Muscle layer of duodenum (tissue), 2 donors: Measurements from ENCODE around the gene TNFRSF8.

Experiments
- H3K27ac ChIP-seq: one replicate; pipeline ENCODE4 v1.7.0; 2013; ENCODE audit warnings: mild to moderate bottlenecking, low read length
- H3K27me3 ChIP-seq: one replicate; pipeline ENCODE4 v1.7.0; 2013; ENCODE audit warnings: low read depth, mild to moderate bottlenecking, control low read depth, low read length
- H3K36me3 ChIP-seq, 2 donors: one replicate each; pipeline ENCODE4 v1.7.0; 2013; ENCODE audit warnings: low read length in 2 of 2, control low read depth in 1 of 2, mild to moderate bottlenecking in 1 of 2; ENCODE audit not compliant: insufficient read depth in 2 of 2, control insufficient read depth in 1 of 2
- H3K4me1 ChIP-seq, 2 donors: one replicate each; pipeline ENCODE4 v1.7.0; 2013; ENCODE audit warnings: low read length in 2 of 2, mild to moderate bottlenecking in 2 of 2, control low read depth in 1 of 2, moderate library complexity in 1 of 2; ENCODE audit not compliant: insufficient read depth in 2 of 2, control insufficient read depth in 1 of 2
- H3K4me3 ChIP-seq, 2 donors: one replicate each; pipeline ENCODE4 v1.7.0; 2013; ENCODE audit warnings: low read length in 2 of 2, low read depth in 1 of 2, mild to moderate bottlenecking in 1 of 2
- H3K9me3 ChIP-seq, 2 donors: one replicate each; pipeline ENCODE4 v1.7.0; 2013; ENCODE audit warnings: low read length in 2 of 2, control low read depth in 1 of 2, mild to moderate bottlenecking in 1 of 2; ENCODE audit not compliant: control insufficient read depth in 1 of 2
- donor health status: healthy.

The TNFRSF8 gene

DNA sequence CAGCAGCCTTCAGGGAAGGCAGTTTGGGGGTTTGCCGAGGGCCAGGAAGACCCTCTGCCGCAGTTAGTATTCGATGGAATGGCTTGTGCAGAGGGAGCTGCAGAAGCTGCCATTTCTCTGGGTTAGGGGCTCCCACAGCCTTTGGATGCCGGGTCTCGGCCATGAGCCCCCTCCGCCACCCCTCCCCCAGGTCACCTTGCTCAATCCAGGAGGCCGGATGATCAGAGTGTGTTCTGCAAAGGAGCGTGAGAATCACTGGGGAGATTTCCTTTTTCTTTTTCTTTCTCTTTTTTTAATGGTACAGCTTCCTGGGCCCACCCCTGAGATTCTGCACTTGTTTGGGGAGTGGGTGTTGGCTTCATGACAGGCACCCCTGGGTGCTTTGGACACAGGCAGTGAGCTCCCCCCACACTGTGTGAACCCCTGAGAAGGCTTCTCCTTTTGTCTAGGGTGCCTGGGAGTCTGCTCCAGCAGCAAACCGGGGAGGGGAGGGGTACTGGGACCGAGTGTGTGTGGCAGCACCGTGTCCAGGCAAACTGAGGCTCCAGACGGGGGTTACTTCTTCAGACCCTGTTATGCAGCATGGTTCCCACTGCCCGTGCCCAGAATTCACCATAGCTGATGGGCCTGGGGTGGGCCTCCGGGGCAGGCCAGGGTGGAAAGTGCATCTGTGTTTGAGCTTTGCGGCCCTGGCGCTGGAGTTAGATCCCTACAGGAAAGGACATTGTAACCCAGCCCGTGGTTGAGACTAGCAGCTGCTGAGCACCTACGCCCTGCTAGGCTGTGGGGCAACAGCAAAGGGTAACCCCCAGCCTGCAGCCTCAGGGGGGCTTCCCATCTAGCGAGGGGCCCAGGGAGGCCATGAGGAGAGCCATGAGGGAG, 122.2 kb downstream of the TNFRSF8 start:
- peaks cover 17 to 68% of the 10 kb centered on the region in 2 donors for H3K4me1 ChIP-seq
- no peaks in the 10 kb centered on the region for H3K9me3 ChIP-seq
- no peaks in the 10 kb centered on the region for H3K27me3 ChIP-seq
- H3K27ac ChIP-seq, result peak overlapping the region; percentile 89
- peak overlapping the region in 1 of 2 donors; percentile 30 for H3K4me3 ChIP-seq
- peaks cover 0 to 5% of the 10 kb centered on the region in 2 donors for H3K36me3 ChIP-seq

DNA sequence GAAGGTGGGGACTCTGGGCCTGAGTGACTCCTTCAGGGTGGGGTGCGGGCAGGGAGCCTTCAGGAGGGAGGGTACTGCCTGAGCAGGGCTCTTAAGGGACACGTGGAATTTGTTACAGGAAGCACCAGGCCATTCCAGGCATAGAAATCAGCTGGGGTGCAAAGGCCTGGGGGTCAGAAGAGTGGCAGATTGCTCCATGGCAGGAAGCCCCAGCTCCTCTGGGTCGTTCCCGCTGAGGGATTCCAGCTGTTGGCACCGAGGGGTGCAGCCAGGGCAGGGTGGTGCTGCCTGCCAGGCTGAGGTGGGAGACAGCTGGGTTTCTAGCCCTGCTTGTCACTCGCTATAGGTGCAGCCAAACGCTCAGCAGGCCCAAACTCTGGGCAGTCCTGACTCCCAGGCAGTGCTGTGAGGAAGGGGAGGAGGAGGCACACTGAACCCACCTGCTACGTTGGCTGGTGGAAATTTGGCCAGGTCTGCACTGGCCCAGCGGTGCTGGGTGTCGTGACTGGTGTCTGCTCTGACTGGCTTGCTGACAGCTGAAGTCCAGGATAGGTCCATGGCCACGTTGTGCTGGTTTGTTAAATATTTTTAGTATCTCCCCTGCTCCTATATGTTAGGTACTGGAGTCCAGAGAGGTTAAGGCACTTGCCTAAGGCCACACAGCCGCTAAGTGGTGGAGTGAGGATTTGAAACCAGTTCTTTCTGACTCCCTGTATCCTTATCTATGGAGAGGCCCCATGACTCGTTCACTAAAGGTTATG, 123.0 kb downstream of the TNFRSF8 start:
- H3K36me3 ChIP-seq, result peaks cover 3 to 12% of the 10 kb centered on the region in 2 donors
- H3K9me3 ChIP-seq, result no peaks in the 10 kb centered on the region
- H3K4me1 ChIP-seq, result peaks cover 17 to 64% of the 10 kb centered on the region in 2 donors
- no peak overlapping the region for H3K4me3 ChIP-seq
- H3K27me3 ChIP-seq, result no peaks in the 10 kb centered on the region
- peak overlapping the region; percentile 89 for H3K27ac ChIP-seq

DNA sequence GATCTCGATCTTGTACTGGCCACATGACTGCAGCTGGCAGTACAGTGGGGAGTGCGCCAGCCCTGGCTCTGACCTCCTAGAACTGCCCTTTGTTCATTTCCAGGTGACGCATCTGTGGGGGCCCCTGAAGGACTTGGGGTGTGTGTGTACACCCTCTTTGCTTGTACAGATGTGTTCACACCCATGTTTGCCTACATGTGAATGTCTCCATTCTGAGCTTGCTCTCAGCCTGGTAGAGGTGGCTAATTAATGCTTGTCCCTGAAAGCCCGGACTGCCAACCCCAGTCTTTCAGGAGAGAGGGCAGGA, 123.5 kb downstream of the TNFRSF8 start:
- Histone ChIP-seq H3K9me3 (no peaks in the 10 kb centered on the region), H3K27me3 (no peaks in the 10 kb centered on the region), H3K4me1 (peaks cover 17 to 60% of the 10 kb centered on the region in 2 donors), H3K4me3 (no peak overlapping the region), H3K36me3 (peaks cover 8 to 12% of the 10 kb centered on the region in 2 donors), H3K27ac (peak overlapping the region; percentile 60)

DNA sequence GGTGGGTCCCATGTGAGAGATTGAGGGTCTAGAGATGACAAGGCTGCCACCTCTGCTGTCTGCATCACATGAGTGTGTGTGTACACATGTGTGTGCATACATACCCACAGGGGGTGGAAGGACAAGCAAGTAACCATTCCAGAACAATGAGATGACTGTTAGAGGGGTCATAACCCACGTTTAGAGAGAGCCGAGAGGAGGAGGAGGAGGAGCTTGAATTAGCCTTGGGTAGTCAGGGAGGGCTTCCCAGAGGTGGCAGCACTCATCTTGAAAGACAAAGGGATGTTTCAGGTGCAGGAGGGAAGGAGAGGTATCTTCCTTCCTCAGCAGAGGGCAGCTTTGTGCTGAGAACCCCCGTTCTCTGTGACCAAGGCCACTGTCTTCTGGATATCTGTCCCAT, 125.0 kb downstream of the TNFRSF8 start:
- no peaks in the 10 kb centered on the region for H3K27me3 ChIP-seq
- no peak overlapping the region for H3K27ac ChIP-seq
- H3K4me3 ChIP-seq, result no peak overlapping the region
- peaks cover 12 to 16% of the 10 kb centered on the region in 2 donors for H3K36me3 ChIP-seq
- H3K9me3 ChIP-seq, result no peaks in the 10 kb centered on the region
- peaks cover 17 to 50% of the 10 kb centered on the region in 2 donors for H3K4me1 ChIP-seq

DNA sequence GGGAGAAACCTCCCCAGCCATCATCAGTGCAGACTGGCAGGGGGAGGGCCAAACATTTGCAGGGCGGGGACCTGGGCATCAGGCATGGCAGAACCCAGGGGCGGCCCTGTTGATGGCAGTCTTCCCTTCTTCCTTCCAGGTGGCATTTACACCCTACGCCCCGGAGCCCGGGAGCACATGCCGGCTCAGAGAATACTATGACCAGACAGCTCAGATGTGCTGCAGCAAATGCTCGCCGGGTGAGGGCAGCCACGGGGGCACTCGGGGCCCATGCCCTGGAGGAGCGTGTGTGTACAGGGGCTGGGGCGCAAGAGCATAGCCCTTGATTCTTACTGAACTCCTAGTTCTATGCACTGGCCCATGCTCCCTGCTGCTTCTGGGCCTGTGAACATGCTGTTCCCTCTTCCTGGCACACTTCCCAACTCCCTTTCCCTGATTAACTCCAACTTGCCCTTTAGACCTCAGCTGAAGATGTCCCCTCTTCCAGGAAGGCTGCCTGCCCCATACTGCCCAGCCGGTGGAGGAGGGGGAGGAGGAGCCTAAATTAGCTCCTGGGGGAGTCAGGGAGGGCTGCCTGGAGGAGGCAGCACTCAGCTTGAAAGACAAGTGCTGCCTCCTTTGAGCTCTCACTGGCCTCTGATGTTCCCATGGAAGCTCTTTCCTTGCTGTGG, 125.7 kb downstream of the TNFRSF8 start:
- peaks cover 17 to 48% of the 10 kb centered on the region in 2 donors for H3K4me1 ChIP-seq
- no peak overlapping the region for H3K4me3 ChIP-seq
- H3K9me3 ChIP-seq, result no peaks in the 10 kb centered on the region
- H3K27me3 ChIP-seq, result no peaks in the 10 kb centered on the region
- no peak overlapping the region for H3K27ac ChIP-seq
- H3K36me3 ChIP-seq, result peaks cover 12 to 16% of the 10 kb centered on the region in 2 donors

DNA sequence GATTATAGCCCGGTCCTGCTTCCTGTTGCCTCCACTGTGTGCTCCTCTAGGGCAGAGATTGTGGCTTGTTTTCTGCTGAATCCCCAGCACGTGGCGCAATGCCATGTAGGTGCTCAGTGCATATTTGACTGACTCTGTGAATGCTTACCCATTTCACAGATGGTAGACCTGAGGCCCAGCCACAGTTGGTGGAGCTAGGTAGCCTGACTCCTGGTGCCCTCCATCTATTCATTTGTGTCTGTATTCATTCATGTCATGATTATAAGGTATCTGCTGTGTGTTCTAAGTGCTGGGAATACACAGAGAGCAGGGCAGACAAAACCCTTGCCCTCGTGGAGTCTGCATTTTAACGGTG, 126.2 kb downstream of the TNFRSF8 start:
- Histone ChIP-seq H3K27ac (no peak overlapping the region), H3K27me3 (no peaks in the 10 kb centered on the region), H3K9me3 (no peaks in the 10 kb centered on the region), H3K36me3 (peaks cover 12 to 16% of the 10 kb centered on the region in 2 donors), H3K4me1 (peaks cover 17 to 43% of the 10 kb centered on the region in 2 donors), H3K4me3 (no peak overlapping the region)

DNA sequence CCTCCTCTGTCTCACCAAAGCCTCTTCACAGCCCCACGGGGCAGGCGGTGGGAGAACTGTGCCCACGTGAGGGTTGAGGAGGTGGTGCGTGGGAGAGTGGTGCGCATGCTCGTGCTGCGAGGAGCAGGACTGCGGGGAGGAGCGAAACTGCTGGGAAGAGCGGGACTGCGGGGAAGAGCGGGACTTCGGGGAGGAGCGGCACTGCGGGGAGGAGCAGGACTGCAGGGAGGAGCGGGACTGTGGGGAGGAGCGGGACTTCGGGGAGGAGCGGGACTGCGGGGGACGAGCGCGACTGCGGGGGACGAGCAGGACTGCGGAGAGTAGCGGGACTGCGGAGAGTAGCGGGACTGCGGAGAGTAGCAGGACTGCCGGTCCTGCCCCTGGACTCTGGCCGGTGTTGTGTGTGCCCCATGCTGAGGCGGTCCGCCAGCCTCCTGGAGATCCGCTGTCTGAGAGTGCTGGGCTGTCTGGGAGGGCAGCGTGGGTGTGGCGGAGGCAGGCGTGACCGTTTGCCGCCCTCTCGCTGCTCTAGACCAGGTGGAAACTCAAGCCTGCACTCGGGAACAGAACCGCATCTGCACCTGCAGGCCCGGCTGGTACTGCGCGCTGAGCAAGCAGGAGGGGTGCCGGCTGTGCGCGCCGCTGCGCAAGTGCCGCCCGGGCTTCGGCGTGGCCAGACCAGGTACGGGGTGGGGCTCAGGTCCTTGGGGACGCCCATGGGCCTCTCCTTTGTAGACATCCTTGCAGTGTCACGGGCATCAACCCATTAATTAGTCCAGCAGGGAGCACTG, 128.3 kb downstream of the TNFRSF8 start:
- Histone ChIP-seq H3K4me3 (no peak overlapping the region), H3K4me1 (peaks cover under 1 to 21% of the 10 kb centered on the region in 2 donors), H3K9me3 (no peaks in the 10 kb centered on the region), H3K27ac (no peak overlapping the region), H3K27me3 (no peaks in the 10 kb centered on the region), H3K36me3 (peaks cover 16 to 23% of the 10 kb centered on the region in 2 donors)
